Endodermal cell (in vitro differentiated cells): ENCODE results near the gene PARP8. TPM values are rescaled to one million over a fixed set of nuclear protein-coding genes. Genes with fewer than 3 reads are reported as not detected.

Source experiments
- DNase-seq: peaks from one replicate; pipeline ENCODE4 v3.0.0-alpha.2; 2017
- H3K27ac ChIP-seq: 2 replicates; pipeline ENCODE4 v1.5.1; 2013; ENCODE audit warnings: mild to moderate bottlenecking, low read depth, low read length, moderate library complexity
- H3K27me3 ChIP-seq: 2 replicates; pipeline ENCODE4 v1.6.1; 2013; ENCODE audit warnings: mild to moderate bottlenecking, low read length, moderate library complexity; ENCODE audit not compliant: insufficient read depth, control insufficient read depth, poor library complexity, severe bottlenecking
- H3K36me3 ChIP-seq: 2 replicates; pipeline ENCODE4 v1.7.0; 2013; ENCODE audit warnings: mild to moderate bottlenecking, low read length, moderate library complexity; ENCODE audit not compliant: control insufficient read depth, insufficient read depth
- H3K4me1 ChIP-seq: one replicate; pipeline ENCODE4 v1.7.0; 2013; ENCODE audit warnings: low read length; ENCODE audit not compliant: control insufficient read depth, insufficient read depth
- H3K4me3 ChIP-seq: 2 replicates; pipeline ENCODE4 v1.5.1; 2013; ENCODE audit warnings: mild to moderate bottlenecking, low read length, moderate library complexity
- H3K9ac ChIP-seq: 2 replicates; pipeline ENCODE4 v1.6.1; 2013; ENCODE audit warnings: mild to moderate bottlenecking, low read length, moderate library complexity; ENCODE audit not compliant: poor library complexity, severe bottlenecking; ENCODE audit errors: extremely low read depth
- H3K9me3 ChIP-seq: 2 replicates; pipeline ENCODE4 v1.6.1; 2013; ENCODE audit warnings: mild to moderate bottlenecking, low read length, moderate library complexity; ENCODE audit not compliant: control insufficient read depth
- H3K27ac Mint-ChIP-seq: 2 replicates; pipeline ENCODE4 v1.8.0; 2020; ENCODE audit warnings: mixed read lengths
- H3K27me3 Mint-ChIP-seq: 2 replicates; pipeline ENCODE4 v1.8.0; 2021; ENCODE audit warnings: mild to moderate bottlenecking, mixed read lengths; ENCODE audit not compliant: insufficient read depth
- H3K36me3 Mint-ChIP-seq: 2 replicates; pipeline ENCODE4 v1.8.0; 2020; ENCODE audit warnings: low read depth, mixed read lengths
- H3K4me1 Mint-ChIP-seq: 2 replicates; pipeline ENCODE4 v1.8.0; 2020; ENCODE audit warnings: mixed read lengths
- H3K4me3 Mint-ChIP-seq: 2 replicates; pipeline ENCODE4 v1.8.0; 2020; ENCODE audit warnings: mild to moderate bottlenecking, moderate library complexity, mixed read lengths
- H3K9me3 Mint-ChIP-seq: 2 replicates; pipeline ENCODE4 v1.8.0; 2020; ENCODE audit warnings: mild to moderate bottlenecking, mixed read lengths
- WGBS, 2 experiments: methylation state at CpG; one replicate each; pipeline versions ENCODE4 v1.1.5 to v1.1.7; 2013; ENCODE audit warnings: missing lambda C conversion rate in 2 of 2, mixed read lengths in 1 of 2; ENCODE audit not compliant: insufficient coverage in 1 of 2, insufficient read length in 1 of 2; 5-methylcytosine and 5-hydroxymethylcytosine counted together
- total RNA-seq, 2 donors: library from RNA; stranded (reverse); fragmentation: NEBNext Ultra II Directional in 1 of 2; extraction: Animal tissue kit (Norgen Biotek cat#: 25700) in 1 of 2; gene quantifications; 2 replicates in 1 of 2; 3 replicates in 1 of 2; pipeline ENCODE4 v1.2.1, GENCODE V29; 2021
- TF ChIP-seq, protein P1 (sequence below): fragments of 200-600 bp; sonication (generic); conservative IDR thresholded peaks from 2 replicates; pipeline ENCODE4 v1.5.0; 2021; ENCODE audit warnings: antibody characterized with exemption, mild to moderate bottlenecking

Gene PARP8
- total RNA-seq, 2 donors from 2014 or later: 18.7 to 19.4 TPM

- Mint-ChIP-seq H3K27me3 (no peaks in the 10 kb centered on the region), H3K27ac (no peak overlapping the region), H3K9me3 (peaks cover 11% of the 10 kb centered on the region), H3K4me3 (no peak overlapping the region), H3K36me3 (peaks cover 13% of the 10 kb centered on the region), H3K4me1 (peaks cover 9% of the 10 kb centered on the region)
- H3K27ac ChIP-seq: no peak overlapping the region
- H3K9me3 ChIP-seq: peaks cover 7% of the 10 kb centered on the region
- no peak for DNase-seq
- TF ChIP-seq, protein P1, sequence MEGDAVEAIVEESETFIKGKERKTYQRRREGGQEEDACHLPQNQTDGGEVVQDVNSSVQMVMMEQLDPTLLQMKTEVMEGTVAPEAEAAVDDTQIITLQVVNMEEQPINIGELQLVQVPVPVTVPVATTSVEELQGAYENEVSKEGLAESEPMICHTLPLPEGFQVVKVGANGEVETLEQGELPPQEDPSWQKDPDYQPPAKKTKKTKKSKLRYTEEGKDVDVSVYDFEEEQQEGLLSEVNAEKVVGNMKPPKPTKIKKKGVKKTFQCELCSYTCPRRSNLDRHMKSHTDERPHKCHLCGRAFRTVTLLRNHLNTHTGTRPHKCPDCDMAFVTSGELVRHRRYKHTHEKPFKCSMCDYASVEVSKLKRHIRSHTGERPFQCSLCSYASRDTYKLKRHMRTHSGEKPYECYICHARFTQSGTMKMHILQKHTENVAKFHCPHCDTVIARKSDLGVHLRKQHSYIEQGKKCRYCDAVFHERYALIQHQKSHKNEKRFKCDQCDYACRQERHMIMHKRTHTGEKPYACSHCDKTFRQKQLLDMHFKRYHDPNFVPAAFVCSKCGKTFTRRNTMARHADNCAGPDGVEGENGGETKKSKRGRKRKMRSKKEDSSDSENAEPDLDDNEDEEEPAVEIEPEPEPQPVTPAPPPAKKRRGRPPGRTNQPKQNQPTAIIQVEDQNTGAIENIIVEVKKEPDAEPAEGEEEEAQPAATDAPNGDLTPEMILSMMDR: no peak
- no peaks in the 10 kb centered on the region for H3K27me3 ChIP-seq
- peaks cover 5% of the 10 kb centered on the region for H3K36me3 ChIP-seq
- 83% methylated on average over 6 of the region's 6 CpGs; no CpG with 5 or more reads in 1 of the 2 experiments for WGBS, 2 experiments
- H3K4me1 ChIP-seq: peaks cover 11% of the 10 kb centered on the region
- H3K9ac ChIP-seq: no peak overlapping the region
- H3K4me3 ChIP-seq: no peak overlapping the region
Observed at GRCh38 chr5:50814556-50814955, 148.1 kb downstream of the PARP8 start.

DNA sequence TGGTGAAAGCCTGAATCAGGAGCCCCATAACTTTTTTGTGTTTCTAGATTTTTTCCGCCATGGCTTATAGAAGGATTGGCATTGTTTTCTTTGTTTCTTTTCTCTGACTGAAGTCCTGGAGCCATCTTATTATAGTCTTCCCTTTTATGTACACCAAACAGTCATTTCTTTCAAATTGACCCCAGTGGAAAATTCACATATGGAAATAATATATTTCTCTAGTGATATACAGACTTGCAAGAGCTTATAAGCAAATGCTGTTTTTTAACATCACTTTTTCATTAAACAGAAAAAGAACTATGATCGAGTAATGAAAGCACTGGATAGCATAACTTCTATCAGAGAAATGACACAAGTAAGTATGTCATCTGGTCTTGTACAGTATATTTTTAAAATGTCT is 155.6 kb downstream of the PARP8 start:
- H3K9ac ChIP-seq: no peak overlapping the region
- no peak overlapping the region for H3K27ac Mint-ChIP-seq
- WGBS, 2 experiments: 100% methylated on average over 2 of the region's 2 CpGs
- no peaks in the 10 kb centered on the region for H3K27me3 ChIP-seq
- no peak overlapping the region for H3K27ac ChIP-seq
- no peaks in the 10 kb centered on the region for H3K4me1 ChIP-seq
- TF ChIP-seq, protein P1: no peak
- H3K4me3 ChIP-seq: no peak overlapping the region
- H3K4me1 Mint-ChIP-seq: no peaks in the 10 kb centered on the region
- no peaks in the 10 kb centered on the region for H3K9me3 ChIP-seq
- no peak overlapping the region for H3K4me3 Mint-ChIP-seq
- H3K36me3 ChIP-seq: peaks cover 7% of the 10 kb centered on the region
- H3K27me3 Mint-ChIP-seq: no peaks in the 10 kb centered on the region
- DNase-seq: no peak
- no peaks in the 10 kb centered on the region for H3K9me3 Mint-ChIP-seq
- H3K36me3 Mint-ChIP-seq: peaks cover 6% of the 10 kb centered on the region

- Histone ChIP-seq H3K4me1 (no peaks in the 10 kb centered on the region), H3K27me3 (no peaks in the 10 kb centered on the region), H3K9me3 (no peaks in the 10 kb centered on the region), H3K36me3 (peaks cover 12% of the 10 kb centered on the region), H3K27ac (no peak overlapping the region), H3K9ac (no peak overlapping the region), H3K4me3 (no peak overlapping the region)
- TF ChIP-seq, protein P1: no peak
- Mint-ChIP-seq H3K27ac (no peak overlapping the region), H3K27me3 (no peaks in the 10 kb centered on the region), H3K4me3 (no peak overlapping the region), H3K9me3 (no peaks in the 10 kb centered on the region), H3K4me1 (no peaks in the 10 kb centered on the region), H3K36me3 (peaks cover 7% of the 10 kb centered on the region)
- 93 to 100% methylated on average over 1 to 3 of the region's 3 CpGs for WGBS, 2 experiments
- DNase-seq: no peak
Observed at GRCh38 chr5:50822761-50823160, 156.3 kb downstream of the PARP8 start.
